ENCODE measurements around the gene MCUR1. TPM values are rescaled to one million over a fixed set of nuclear protein-coding genes. Genes with fewer than 3 reads are reported as not detected.

The MCUR1 gene
- total RNA-seq, 1 donor from 2014 or later = 24.6 TPM

Other genes starting within 250 kb of the MCUR1 start
- gene SIRT5, start 240.0 kb downstream of the MCUR1 start, total RNA-seq = 7.2 TPM
- gene NOL7, start 199.2 kb downstream of the MCUR1 start, total RNA-seq = 33.1 TPM
- gene RANBP9, start 102.7 kb downstream of the MCUR1 start, total RNA-seq = 58.9 TPM
- gene RNF182, start 110.4 kb upstream of the MCUR1 start, total RNA-seq = 0.20 TPM